Muscle layer of colon (tissue), 2 donors: ENCODE results near the gene TTC9.

ENCODE experiments used
- H3K27ac ChIP-seq: one replicate; pipeline ENCODE4 v1.7.0; 2013; ENCODE audit warnings: low read depth, mild to moderate bottlenecking, low read length, moderate library complexity
- H3K27me3 ChIP-seq, 2 donors: one replicate each; pipeline ENCODE4 v1.7.0; 2013; ENCODE audit warnings: low read length in 2 of 2, mild to moderate bottlenecking in 2 of 2; ENCODE audit not compliant: insufficient read depth in 2 of 2, control insufficient read depth in 1 of 2
- H3K36me3 ChIP-seq: one replicate; pipeline ENCODE4 v1.7.0; 2013; ENCODE audit warnings: mild to moderate bottlenecking, low read length; ENCODE audit not compliant: insufficient read depth
- H3K4me1 ChIP-seq: one replicate; pipeline ENCODE4 v1.7.0; 2013; ENCODE audit warnings: mild to moderate bottlenecking, low read length; ENCODE audit not compliant: insufficient read depth
- H3K4me3 ChIP-seq, 2 donors: one replicate each; pipeline ENCODE4 v1.7.0; 2013; ENCODE audit warnings: low read length in 2 of 2, low read depth in 1 of 2, mild to moderate bottlenecking in 1 of 2, moderate library complexity in 1 of 2
- H3K9ac ChIP-seq: one replicate; pipeline ENCODE4 v1.7.0; 2013; ENCODE audit warnings: low read length
- H3K9me3 ChIP-seq: one replicate; pipeline ENCODE4 v1.7.0; 2013; ENCODE audit warnings: mild to moderate bottlenecking, low read length
- donor health status: abdominal sarcoma.
- donor health status: Adenocarcinoma of cecum.

TTC9 gene

DNA sequence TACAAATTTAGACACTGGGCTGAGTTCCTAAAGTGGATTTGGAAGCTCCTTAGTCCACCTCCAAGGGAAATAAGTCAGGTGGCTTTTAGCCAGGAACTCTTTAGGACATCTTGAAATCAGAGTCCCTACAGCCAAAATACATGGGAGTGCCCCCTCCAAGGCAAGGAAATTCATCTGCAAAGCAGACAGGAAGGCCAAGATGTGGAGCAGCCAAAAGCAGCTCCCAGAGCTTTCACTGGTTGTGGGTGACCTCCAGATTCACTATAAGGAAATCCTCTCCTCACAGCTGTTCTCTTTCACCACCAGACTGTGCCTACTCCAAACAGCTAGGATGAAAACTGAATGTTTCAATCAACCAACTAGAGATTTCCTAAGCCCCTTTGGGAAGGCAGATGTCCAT is 6.6 kb downstream of the TTC9 start:
- no peak overlapping the region for H3K27ac ChIP-seq
- no peak overlapping the region for H3K4me3 ChIP-seq
- H3K27me3 ChIP-seq: peaks cover 2 to 9% of the 10 kb centered on the region in 2 donors
- no peaks in the 10 kb centered on the region for H3K4me1 ChIP-seq
- H3K36me3 ChIP-seq: no peaks in the 10 kb centered on the region
- H3K9ac ChIP-seq: no peak overlapping the region
- H3K9me3 ChIP-seq: no peaks in the 10 kb centered on the region

DNA sequence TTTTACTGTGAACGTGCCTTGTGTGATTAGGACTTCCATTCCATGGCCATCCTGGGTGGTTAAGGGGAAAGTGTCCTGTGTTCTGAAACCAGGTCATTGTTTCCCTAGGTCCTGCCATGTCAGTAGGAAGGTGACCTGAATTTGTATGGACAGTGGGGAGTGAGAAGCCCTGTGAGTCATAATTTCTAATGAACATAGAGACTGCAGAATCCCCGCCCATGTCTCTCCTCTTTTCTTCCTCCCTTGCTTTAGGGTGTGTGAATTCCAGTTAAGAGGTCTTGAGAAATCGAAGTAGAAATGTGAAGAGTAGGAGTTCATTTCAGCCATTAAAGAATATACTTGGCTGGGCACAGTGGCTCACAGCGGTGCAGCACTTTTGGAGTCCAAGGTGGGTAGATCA is 8.1 kb downstream of the TTC9 start:
- H3K4me1 ChIP-seq: no peaks in the 10 kb centered on the region
- H3K9ac ChIP-seq: no peak overlapping the region
- no peaks in the 10 kb centered on the region for H3K27me3 ChIP-seq
- no peaks in the 10 kb centered on the region for H3K9me3 ChIP-seq
- no peak overlapping the region for H3K4me3 ChIP-seq
- no peak overlapping the region for H3K27ac ChIP-seq
- H3K36me3 ChIP-seq: no peaks in the 10 kb centered on the region

DNA sequence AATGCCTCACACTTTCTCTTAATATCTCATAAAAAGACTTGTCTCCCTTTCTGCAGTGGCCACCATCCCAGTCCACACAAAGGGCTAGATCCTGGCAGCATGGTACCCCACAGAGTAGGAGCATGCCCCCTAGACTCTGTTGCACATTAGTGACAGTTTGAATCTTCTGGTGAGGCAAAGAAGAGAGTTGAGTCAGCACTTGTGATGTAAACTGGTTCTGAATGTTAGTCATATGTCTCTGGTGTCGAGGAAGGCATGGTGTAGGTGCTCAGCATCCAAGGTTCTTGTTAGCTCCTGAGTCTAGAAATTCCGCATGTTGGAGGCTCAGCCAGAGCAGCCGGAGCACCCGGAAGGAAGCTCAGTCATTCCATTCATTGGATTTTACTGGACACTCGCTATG is 9.8 kb downstream of the TTC9 start:
- Histone ChIP-seq H3K36me3 (no peaks in the 10 kb centered on the region), H3K27ac (no peak overlapping the region), H3K9me3 (no peaks in the 10 kb centered on the region), H3K4me1 (no peaks in the 10 kb centered on the region), H3K27me3 (no peaks in the 10 kb centered on the region), H3K9ac (no peak overlapping the region), H3K4me3 (no peak overlapping the region)

DNA sequence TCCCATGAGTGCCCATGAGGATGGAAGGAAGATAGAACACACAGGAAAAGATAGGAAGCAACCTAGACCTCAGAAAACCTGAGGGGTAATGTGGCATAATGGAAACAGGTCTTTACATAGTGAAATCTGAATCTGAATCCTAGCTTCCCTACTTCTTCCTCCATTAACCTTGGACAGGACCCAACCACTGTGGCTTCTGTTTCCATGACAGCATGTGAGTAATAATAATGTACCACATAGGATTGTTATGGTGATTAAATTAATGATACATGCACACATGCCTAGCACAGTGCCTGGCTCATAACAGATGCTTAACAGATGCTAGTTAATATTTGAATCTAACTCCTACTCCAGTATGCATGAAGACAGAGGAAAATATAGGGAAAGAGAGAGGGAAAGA is 11.2 kb downstream of the TTC9 start:
- Histone ChIP-seq H3K9me3 (no peaks in the 10 kb centered on the region), H3K4me1 (no peaks in the 10 kb centered on the region), H3K4me3 (no peak overlapping the region), H3K36me3 (no peaks in the 10 kb centered on the region), H3K27ac (no peak overlapping the region), H3K9ac (no peak overlapping the region), H3K27me3 (no peaks in the 10 kb centered on the region)

DNA sequence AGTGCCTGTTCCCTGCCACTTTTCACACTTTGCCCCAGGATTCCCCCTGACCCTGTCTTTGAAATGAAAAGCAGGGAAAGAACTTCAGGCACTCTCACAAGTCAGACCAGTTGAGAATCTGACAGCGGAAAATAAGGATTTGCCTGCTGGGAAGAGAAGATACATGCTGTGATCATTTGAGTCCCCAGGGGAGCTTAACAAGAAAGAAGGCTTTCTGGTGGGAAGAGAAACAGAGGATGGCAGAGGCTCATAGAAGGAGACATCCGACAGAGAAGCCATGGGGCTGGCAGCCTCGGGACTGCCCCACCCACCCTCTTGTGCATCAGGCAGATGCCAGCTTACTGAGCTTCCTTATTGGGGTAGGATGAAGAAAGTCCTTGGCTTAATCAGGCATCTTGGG is 11.9 kb downstream of the TTC9 start:
- Histone ChIP-seq H3K9me3 (no peaks in the 10 kb centered on the region), H3K4me1 (no peaks in the 10 kb centered on the region), H3K9ac (no peak overlapping the region), H3K36me3 (no peaks in the 10 kb centered on the region), H3K27ac (no peak overlapping the region), H3K4me3 (no peak overlapping the region), H3K27me3 (no peaks in the 10 kb centered on the region)

DNA sequence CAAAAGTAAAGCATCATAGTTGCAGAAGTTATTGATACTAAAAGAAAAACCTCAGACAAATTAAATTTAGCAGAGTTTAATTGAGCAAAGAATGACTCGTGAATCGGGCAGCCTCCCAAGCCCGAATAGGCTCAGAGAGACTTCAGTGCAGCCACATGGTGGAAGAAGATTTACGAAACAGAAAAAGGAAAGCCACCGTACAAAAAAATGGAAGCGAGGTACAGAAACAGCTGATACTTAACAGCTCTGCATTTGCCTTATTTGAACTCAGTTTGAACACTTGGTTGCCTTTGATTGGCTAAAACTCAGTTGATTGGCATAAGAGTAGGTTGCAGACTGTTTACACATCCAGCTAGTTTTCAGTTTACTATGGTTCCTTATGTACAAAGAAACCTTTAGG is 12.9 kb downstream of the TTC9 start:
- Histone ChIP-seq H3K27ac (no peak overlapping the region), H3K4me1 (no peaks in the 10 kb centered on the region), H3K9me3 (no peaks in the 10 kb centered on the region)

DNA sequence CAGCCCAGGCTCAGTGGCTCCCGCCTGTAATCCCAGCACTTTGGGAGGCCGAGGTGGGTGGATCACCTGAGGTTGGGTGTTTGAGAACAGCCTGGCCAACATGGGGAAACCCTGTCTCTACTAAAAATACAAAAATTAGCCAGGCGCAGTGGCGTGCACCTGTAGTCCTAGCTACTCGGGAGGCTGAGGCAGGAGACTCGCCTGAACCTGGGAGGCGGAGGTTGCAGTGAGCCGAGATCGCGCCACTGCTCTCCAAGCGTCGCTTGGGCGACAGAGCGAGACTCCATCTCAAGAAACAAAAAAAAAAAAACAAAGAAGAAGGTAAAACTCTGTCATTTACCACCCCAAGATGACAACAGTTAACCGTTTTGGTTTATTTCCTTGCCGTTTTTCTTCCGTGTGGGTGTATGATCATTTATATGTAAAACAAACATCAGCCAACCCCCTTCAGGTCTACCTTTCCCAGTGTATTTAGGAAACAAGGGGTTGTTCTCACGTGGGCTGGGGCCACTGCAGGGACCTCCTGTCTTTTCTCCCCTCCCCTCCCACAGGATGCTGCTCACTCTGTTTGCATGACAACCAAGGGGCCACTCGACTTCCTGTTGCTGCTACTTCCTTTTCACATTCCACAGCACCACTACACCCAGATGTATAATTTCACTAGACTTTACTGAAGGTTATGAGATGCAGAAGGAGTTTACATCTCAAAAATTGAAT is 13.6 kb downstream of the TTC9 start:
- Histone ChIP-seq H3K27me3 (no peaks in the 10 kb centered on the region), H3K36me3 (no peaks in the 10 kb centered on the region), H3K9ac (no peak overlapping the region), H3K27ac (no peak overlapping the region), H3K4me1 (no peaks in the 10 kb centered on the region), H3K4me3 (no peak overlapping the region), H3K9me3 (no peaks in the 10 kb centered on the region)

More for the DNA sequence above, 12.9 kb downstream of the TTC9 start:
- H3K4me3 ChIP-seq: no peak overlapping the region
- no peak overlapping the region for H3K9ac ChIP-seq
- H3K36me3 ChIP-seq: no peaks in the 10 kb centered on the region
- no peaks in the 10 kb centered on the region for H3K27me3 ChIP-seq

DNA sequence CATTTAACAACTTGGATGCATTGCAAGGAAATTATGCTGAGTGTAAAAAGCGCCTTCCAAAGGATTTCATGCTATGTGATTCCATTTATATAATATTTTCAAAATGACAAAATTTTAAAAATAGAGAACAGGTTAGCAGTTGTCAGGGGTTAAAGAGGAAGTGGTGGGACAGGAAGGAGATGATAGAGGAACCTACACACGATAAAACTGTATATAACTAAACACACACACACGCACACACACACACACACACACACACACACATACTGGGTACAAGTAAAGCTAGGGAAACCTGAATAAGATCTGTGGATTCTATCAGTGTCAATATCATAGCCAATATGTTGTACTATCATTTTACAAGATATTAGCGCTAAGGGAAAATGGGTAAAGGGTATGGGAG is 17.2 kb downstream of the TTC9 start:
- Histone ChIP-seq H3K4me3 (no peak overlapping the region), H3K27me3 (no peaks in the 10 kb centered on the region), H3K4me1 (no peaks in the 10 kb centered on the region), H3K9me3 (no peaks in the 10 kb centered on the region), H3K9ac (no peak overlapping the region), H3K27ac (no peak overlapping the region), H3K36me3 (no peaks in the 10 kb centered on the region)

DNA sequence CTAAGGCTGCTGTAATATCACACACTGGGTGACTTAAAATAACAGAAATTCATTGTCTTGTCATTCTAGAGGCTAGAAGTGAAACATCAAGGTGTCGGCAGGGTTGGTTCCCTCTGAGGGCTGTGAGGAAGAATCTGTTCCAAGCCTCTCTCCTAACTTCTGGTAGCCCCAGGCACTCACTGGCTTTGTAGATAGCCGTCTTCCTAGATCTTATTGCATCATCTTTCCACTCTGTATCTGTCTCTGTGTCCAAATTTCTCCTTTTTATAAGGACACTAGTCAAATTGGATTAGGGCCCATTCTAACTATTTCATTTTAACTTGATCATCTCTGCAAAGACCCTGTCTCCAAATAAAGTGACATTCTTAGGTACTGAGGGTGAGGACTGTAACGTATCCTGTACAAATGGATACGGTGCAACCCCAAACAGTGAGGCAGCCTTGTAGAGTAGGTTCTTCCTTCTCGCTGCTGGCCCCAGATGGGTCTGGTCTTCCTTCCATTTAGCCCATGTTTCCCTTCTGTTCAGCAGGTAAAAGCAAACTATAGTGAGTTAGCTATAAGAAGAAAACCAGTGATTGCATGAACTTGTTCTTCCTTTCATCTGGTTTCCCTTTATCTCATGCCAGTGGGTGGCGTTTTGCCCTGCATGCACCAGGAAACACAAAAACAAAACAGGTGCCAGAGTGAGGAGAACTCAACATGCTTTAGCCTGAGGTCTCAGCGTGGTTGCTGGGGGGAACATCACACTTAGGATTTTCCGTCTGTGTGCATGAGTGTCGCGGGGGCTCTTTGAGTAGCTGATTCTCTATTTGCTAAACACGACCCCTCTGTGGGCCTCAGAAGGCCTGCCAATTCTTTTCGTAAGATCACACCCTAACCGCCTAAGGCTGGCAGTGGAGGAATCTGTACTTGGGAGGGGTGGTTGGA is 19.5 kb downstream of the TTC9 start:
- Histone ChIP-seq H3K27me3 (no peaks in the 10 kb centered on the region), H3K4me3 (no peak overlapping the region), H3K9me3 (no peaks in the 10 kb centered on the region), H3K36me3 (no peaks in the 10 kb centered on the region), H3K27ac (no peak overlapping the region), H3K4me1 (no peaks in the 10 kb centered on the region), H3K9ac (no peak overlapping the region)

DNA sequence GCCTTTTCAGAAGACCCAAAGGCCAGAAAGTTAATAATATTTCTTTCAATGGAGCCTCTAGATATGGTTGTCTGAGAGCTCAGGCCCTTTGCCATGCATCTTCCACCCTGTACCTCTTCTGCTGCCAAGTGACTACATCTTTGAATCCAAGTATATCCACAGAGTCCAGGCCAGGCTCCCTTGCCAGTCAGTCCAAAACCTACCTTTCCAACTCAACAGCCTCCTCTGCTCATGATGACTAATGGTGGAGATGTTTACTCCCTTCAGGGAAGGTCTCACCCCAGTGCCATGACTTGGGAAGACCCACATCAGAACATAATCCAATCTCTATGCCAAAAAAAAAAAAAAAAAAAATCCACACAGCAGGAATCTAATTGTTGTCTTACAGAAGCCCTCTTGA is 20.4 kb downstream of the TTC9 start:
- no peaks in the 10 kb centered on the region for H3K4me1 ChIP-seq
- no peaks in the 10 kb centered on the region for H3K27me3 ChIP-seq
- no peak overlapping the region for H3K27ac ChIP-seq
- H3K4me3 ChIP-seq: no peak overlapping the region
- H3K9ac ChIP-seq: no peak overlapping the region
- H3K36me3 ChIP-seq: no peaks in the 10 kb centered on the region
- H3K9me3 ChIP-seq: no peaks in the 10 kb centered on the region

DNA sequence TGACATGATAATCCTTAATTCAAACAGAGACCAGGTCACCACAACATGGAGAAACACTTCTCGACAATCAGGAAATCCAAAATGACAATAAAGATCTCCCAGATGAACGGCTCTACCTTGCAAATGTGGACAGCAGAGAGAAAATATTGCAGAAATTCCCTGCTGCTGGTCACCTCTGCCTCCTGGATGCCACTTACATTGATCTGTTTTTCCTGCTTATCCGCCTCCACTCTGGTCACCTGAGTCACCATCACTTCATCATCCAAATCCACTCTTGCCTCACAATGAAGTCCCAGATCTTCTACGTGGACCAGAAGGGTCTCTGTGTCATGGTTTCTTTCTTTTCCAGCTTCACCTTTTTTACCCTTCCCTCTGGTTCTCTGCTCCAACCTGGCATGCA is 21.1 kb downstream of the TTC9 start:
- no peak overlapping the region for H3K4me3 ChIP-seq
- no peak overlapping the region for H3K27ac ChIP-seq
- no peaks in the 10 kb centered on the region for H3K9me3 ChIP-seq
- H3K36me3 ChIP-seq: no peaks in the 10 kb centered on the region
- no peaks in the 10 kb centered on the region for H3K27me3 ChIP-seq
- H3K9ac ChIP-seq: no peak overlapping the region
- H3K4me1 ChIP-seq: no peaks in the 10 kb centered on the region
